Activated B cell treated with CpG ODN at 0.5 μM for 24 hours (primary cell): ENCODE measurements around the gene PRKCH. TPM values are rescaled to one million over a fixed set of nuclear protein-coding genes. Genes with fewer than 3 reads are reported as not detected.

Experiments used
- ATAC-seq: fragments of 200-7000 bp; cut with Tn5 transposase; one replicate; pipeline ENCODE4 v1.10.0; 2021; ENCODE audit warnings: low read depth, mild to moderate bottlenecking, moderate library complexity
- CTCF ChIA-PET: fragments of 350-600 bp; sonication (Branson Sonifier 250); formaldehyde crosslinking; loops from one replicate; lab custom pipeline; 2021; ENCODE audit warnings: antibody characterized with exemption; lab: Charles Lee
- POLR2A ChIA-PET: fragments of 350-600 bp; sonication (Branson Sonifier 250); formaldehyde crosslinking; loops from one replicate; lab custom pipeline; 2021; ENCODE audit warnings: antibody characterized with exemption; lab: Charles Lee
- DNase-seq: peaks from one replicate; pipeline ENCODE4 v3.0.0; 2022
- H3K27ac Mint-ChIP-seq: one replicate; pipeline ENCODE4 v1.8.0; 2020; ENCODE audit warnings: mixed read lengths
- H3K27me3 Mint-ChIP-seq: one replicate; pipeline ENCODE4 v1.8.0; 2021; ENCODE audit warnings: mixed read lengths
- H3K36me3 Mint-ChIP-seq: one replicate; pipeline ENCODE4 v1.8.0; 2021; ENCODE audit warnings: low read depth, mixed read lengths
- H3K4me1 Mint-ChIP-seq: one replicate; pipeline ENCODE4 v1.8.0; 2021; ENCODE audit warnings: mixed read lengths
- H3K4me3 Mint-ChIP-seq: one replicate; pipeline ENCODE4 v1.8.0; 2020; ENCODE audit warnings: mild to moderate bottlenecking, mixed read lengths
- H3K9me3 Mint-ChIP-seq: one replicate; pipeline ENCODE4 v1.8.0; 2020; ENCODE audit warnings: mixed read lengths
- CTCF ChIP-seq: fragments of 200-600 bp; IDR thresholded peaks from one replicate; pipeline ENCODE4 v1.8.0; 2022; ENCODE audit warnings: antibody characterized with exemption, mild to moderate bottlenecking
- intact Hi-C: fragments of 100-400 bp; cut with micrococcal nuclease; formaldehyde crosslinking; loops from one replicate; pipeline ENCODE4 v1.15.1; 2024
- total RNA-seq: library from RNA; stranded (reverse); gene quantifications from 2 replicates; pipeline ENCODE4 v1.2.3, GENCODE V29; 2022

The PRKCH gene
- total RNA-seq, 1 donor from 2014 or later, result 4.6 TPM

GRCh38 chr14:61498303-61498702 is 176.9 kb downstream of the PRKCH start:
- ChIA-PET POLR2A (interaction anchor here (1.2 to 5.7 kb wide), 4 partner anchors 10 to 264 kb away, joined by 4 to 48 read pairs (median 18); partner anchors contain the start of gene SNAPC1), CTCF (interaction anchor here (0.6 to 7.9 kb wide), 4 partner anchors 8 to 180 kb away, joined by 3 to 83 read pairs (median 4); no protein-coding TSS in a partner anchor)
- no peak for ATAC-seq
- no peak overlapping the region for H3K27ac Mint-ChIP-seq
- H3K36me3 Mint-ChIP-seq, result no peaks in the 10 kb centered on the region
- intact Hi-C loops, result no loop called here
- TF ChIP-seq CTCF, result no peak
- DNase-seq, result no peak
- H3K4me1 Mint-ChIP-seq, result peaks cover 56% of the 10 kb centered on the region
- no peak overlapping the region for H3K4me3 Mint-ChIP-seq
- no peaks in the 10 kb centered on the region for H3K27me3 Mint-ChIP-seq
- no peaks in the 10 kb centered on the region for H3K9me3 Mint-ChIP-seq

DNA sequence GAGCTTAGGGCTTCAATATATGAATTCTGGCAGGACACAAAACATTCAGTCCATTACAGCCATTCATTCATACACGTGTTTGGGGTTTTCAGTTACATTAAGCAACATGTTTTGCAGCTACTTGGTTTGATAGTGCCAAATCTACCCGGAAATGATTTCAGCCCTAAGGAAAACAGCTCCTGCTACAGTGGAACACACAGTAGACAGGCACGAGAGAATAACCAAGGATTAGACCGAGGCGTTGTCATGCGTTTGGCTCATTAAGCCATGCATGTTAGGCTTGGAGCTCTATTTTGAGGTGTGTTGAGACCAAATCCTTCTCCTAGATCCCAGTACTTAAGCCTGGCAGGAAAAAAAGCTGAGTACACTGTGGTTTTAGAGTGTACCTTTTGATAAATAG is 177.4 kb downstream of the PRKCH start:
- ATAC-seq, result no peak
- no peak overlapping the region for H3K4me3 Mint-ChIP-seq
- intact Hi-C loops, result no loop called here
- H3K36me3 Mint-ChIP-seq, result no peaks in the 10 kb centered on the region
- POLR2A ChIA-PET, result interaction anchor here (0.5 to 5.7 kb wide), 6 partner anchors 10 to 263 kb away, joined by 4 to 48 read pairs (median 9); partner anchors contain the start of genes HIF1A and SNAPC1
- peaks cover 62% of the 10 kb centered on the region for H3K4me1 Mint-ChIP-seq
- no peak for TF ChIP-seq CTCF
- H3K9me3 Mint-ChIP-seq, result no peaks in the 10 kb centered on the region
- H3K27me3 Mint-ChIP-seq, result no peaks in the 10 kb centered on the region
- CTCF ChIA-PET, result interaction anchor here (0.6 to 7.9 kb wide), 5 partner anchors 8 to 231 kb away, joined by 3 to 83 read pairs (median 3); no protein-coding TSS in a partner anchor
- DNase-seq, result no peak
- no peak overlapping the region for H3K27ac Mint-ChIP-seq

- TF ChIP-seq CTCF, result no peak
- ChIA-PET CTCF (interaction anchor here (0.6 to 7.9 kb wide), 8 partner anchors 23 to 231 kb away, joined by 3 to 83 read pairs (median 3); no protein-coding TSS in a partner anchor), POLR2A (interaction anchor here (0.7 to 5.7 kb wide), 6 partner anchors 11 to 338 kb away, joined by 3 to 48 read pairs (median 8); partner anchors contain the start of gene HIF1A)
- Mint-ChIP-seq H3K9me3 (peaks cover 2% of the 10 kb centered on the region), H3K36me3 (no peaks in the 10 kb centered on the region), H3K27me3 (no peaks in the 10 kb centered on the region), H3K4me3 (no peak overlapping the region), H3K4me1 (peaks cover 70% of the 10 kb centered on the region), H3K27ac (peak overlapping the region; percentile 99)
- DNase-seq (no peak), ATAC-seq (no peak)
- intact Hi-C loops, result no loop called here
Observed at GRCh38 chr14:61499991-61500390, 178.6 kb downstream of the PRKCH start.

DNA sequence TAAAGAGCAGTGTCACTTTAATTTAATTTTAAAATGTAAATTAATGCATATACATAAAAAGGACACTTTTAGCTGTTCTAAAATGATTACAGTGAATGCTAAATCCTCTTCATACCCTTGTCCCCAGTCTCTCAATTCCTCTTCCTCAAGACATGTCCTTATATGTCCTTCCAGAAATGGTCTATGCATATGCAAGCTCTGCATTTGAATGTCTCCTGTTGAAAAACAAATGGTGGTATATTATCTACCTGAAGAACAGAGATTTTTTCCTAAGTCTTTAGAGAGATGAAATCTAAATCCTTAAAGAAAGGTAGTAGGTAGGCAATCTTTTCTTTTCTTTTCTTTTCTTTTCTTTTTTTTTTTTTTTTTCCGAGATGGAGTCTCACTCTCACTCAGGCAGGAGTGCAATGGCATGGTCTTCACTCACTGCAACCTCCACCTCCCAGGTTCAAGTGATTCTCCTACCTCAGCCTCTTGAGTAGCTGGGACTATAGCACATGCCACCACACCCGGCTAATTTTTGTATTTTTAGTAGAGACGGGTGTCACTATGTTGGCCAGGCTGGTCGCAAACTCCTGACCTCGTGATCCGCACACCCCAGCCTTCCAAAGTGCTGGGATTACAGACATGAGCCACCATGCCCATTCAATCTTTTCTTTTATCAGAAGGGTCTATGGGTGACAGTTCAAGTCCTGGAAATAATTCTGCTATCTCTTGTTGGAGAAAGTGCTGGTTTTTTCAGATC is 180.5 kb downstream of the PRKCH start:
- Mint-ChIP-seq H3K36me3 (no peaks in the 10 kb centered on the region), H3K4me3 (peak overlapping the region; percentile 55), H3K4me1 (peaks cover 84% of the 10 kb centered on the region), H3K27me3 (no peaks in the 10 kb centered on the region), H3K9me3 (peaks cover 2% of the 10 kb centered on the region), H3K27ac (peak overlapping the region; percentile 99)
- DNase-seq, result no peak
- ATAC-seq, result no peak
- ChIA-PET CTCF (interaction anchor here (1.0 to 7.9 kb wide), 3 partner anchors 19 to 30 kb away, joined by 3 to 83 read pairs (median 3); no protein-coding TSS in a partner anchor), POLR2A (interaction anchor here (0.5 to 7.7 kb wide), 24 partner anchors 10 to 1337 kb away, joined by 3 to 388 read pairs (median 6); partner anchors contain the start of genes DHRS7, HIF1A and SNAPC1)
- intact Hi-C loops, result no loop called here
- no peak for TF ChIP-seq CTCF
